HG02884 (cell line): Measurements from ENCODE around the gene PIEZO1.

Experiments
- ATAC-seq: cut with Tn5 transposase; IDR thresholded peaks from one replicate; pipeline ENCODE4 v1.9.1; 2021; ENCODE audit warnings: mild to moderate bottlenecking, moderate library complexity; ENCODE audit not compliant: unreplicated experiment

PIEZO1 gene

GRCh38 chr16:88706965-88707826 lies 77.8 kb downstream of the PIEZO1 start:
- ATAC-seq: no peak

GRCh38 chr16:88706229-88706964 lies 78.6 kb downstream of the PIEZO1 start, which contains the start of the genes CTU2 and RNF166:
TSS of gene CTU2 (plus strand) at chr16:88706503. CDS start at chr16:88706531, 28 bp downstream.
TSS of gene RNF166 (minus strand) at chr16:88706408. CDS start at chr16:88706325, 83 bp downstream.
- no peak for ATAC-seq

- ATAC-seq: no peak
These were observed 79.2 kb downstream of the PIEZO1 start for GRCh38 chr16:88705801-88706228.

- ATAC-seq: no peak
These were observed 79.8 kb downstream of the PIEZO1 start for GRCh38 chr16:88705076-88705684.

- ATAC-seq: no peak
These were observed 81.3 kb downstream of the PIEZO1 start for GRCh38 chr16:88703486-88704309.

GRCh38 chr16:88702371-88703210 lies 82.4 kb downstream of the PIEZO1 start:
- no peak for ATAC-seq

- ATAC-seq: no peak
These were observed 83.2 kb downstream of the PIEZO1 start for GRCh38 chr16:88701581-88702370.

DNA sequence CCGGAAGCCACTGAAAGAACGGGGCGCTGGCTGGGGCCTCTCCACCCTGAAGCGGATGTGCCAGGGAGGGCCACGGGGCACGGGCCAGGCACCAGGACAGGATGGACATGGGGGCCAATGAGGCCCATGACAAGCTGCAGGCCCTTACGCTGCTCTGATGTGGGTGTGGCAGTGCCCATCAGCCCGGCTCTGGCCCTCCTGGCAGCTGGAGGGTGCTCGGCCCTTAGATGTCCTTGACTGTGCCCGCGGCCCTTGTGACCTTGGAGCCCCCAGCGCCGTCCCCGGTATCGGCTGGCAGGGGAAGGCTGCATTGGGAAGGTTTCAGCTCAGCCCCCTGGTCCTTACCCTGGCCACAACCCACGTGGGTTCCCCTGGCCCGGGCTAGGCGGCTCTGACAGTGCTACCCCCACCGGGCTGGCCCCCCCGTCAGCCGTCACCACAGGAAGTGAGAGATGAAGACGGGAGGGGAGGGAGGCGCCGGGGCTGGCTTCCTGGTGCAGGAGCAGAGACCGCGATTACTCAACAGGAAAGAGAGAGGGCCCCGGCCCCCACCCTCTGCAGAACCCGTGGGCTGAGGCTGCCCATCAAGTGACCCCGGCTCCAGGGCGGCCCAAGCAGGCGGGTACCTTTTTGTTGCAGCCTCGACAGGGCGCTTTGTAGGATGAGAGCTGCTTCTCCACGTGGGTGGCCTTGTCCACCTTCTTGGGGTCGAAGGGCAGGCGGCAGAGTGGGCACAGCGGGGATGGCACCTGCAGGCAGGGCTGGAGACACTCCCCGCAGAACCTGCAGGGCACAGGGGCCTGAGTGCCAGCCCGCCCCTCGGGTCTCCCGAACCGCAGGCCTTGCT lies 84.2 kb downstream of the PIEZO1 start:
- peak; percentile 64 for ATAC-seq

- ATAC-seq: no peak
These were observed 84.7 kb downstream of the PIEZO1 start for GRCh38 chr16:88700322-88700635.

GRCh38 chr16:88699180-88699579 lies 85.8 kb downstream of the PIEZO1 start:
- no peak for ATAC-seq

- no peak for ATAC-seq
These were observed 86.4 kb downstream of the PIEZO1 start for GRCh38 chr16:88698646-88699045.

DNA sequence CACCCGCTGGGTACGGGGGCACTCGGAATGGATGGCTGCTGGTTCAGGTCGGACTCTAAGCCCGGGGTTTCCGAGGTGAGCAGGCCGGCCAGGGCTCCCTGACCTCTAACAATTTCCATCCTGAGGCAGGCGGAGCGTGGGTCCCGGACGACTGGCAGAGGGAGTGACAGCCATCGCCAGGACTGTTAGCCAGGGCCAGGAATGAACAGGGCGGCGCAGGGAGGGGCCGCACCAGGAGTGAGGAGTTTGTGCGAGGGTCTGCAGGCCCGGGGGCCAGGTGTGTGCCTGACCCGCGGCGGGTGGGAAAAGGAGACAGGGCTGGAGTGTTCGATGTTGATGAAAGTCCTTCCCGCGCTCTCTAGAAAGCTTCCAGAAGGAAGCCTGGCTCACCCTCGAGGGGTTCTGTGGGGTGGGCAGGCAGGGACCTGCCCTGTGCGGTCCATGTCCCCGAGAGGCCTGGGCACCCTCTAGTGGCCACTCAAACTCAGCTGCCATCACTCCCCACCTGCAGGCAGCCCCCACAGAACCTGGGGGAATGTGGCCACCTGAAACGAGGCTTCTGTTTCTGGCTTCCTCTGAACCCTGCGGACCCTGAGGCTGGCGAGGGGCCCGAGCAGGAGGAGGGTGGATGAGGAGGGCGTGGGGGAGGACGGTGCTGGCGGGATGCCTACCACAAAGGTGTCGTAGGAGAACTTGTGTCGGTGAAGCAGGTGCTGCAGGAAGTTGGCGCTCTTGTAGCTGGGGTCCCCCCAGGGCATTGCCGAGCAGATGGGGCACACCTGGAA lies 87.0 kb downstream of the PIEZO1 start:
- no peak for ATAC-seq

GRCh38 chr16:88697116-88697830 lies 87.7 kb downstream of the PIEZO1 start:
- no peak for ATAC-seq

DNA sequence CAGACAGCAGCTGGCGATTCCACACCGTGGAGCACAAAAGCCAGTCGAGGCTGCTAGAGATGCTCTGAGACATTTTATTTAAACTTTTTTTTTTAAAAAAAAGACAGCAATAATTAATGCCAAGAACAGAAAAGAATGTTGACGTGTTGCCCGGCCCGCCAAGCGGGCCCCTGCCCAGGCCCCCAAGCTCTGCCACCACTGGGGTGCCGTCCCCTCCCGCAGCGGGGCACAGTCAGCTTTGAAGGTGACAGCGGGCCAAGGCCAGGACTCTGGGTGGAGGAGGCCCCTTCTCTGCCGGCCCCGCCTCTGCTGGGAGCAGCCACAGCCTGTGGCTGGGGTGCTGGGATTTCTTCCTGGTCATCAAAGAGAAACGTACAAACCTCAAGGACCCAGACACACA lies 88.6 kb downstream of the PIEZO1 start:
- ATAC-seq: no peak

DNA sequence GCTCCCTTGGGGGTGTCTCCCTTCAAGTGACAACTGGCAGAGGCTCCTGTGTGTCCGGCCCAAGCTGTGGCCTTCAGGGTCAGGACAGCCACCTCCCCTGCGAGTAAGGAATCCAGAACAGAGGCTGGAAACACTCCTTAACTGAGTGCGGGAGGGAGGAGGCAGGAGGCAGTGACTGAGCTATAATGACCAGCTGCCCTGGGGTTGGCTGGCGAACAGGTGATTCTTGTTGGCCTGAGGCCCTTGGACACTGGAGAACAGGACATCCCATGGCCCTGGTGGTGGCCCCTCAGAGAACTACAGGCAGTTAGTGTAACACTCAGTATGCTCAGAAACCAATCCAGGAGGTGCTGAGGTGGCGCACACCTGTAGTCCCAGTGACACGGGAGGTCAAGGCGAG lies 89.3 kb downstream of the PIEZO1 start:
- no peak for ATAC-seq

- ATAC-seq: no peak
These were observed 89.8 kb downstream of the PIEZO1 start for GRCh38 chr16:88695218-88695617.
